ENCODE results near the gene TOB1. TPM values are rescaled to one million over a fixed set of nuclear protein-coding genes. Genes with fewer than 3 reads are reported as not detected.
"Not testable (repeated sequence)": the region's sequence is repeated elsewhere in the genome, so short reads cannot be mapped to it uniquely, and the experiment has no call there.

The TOB1 gene
- total and polyA plus RNA-seq, 12 donors, result 15.6 to 134 (median 97.8) TPM

DNA sequence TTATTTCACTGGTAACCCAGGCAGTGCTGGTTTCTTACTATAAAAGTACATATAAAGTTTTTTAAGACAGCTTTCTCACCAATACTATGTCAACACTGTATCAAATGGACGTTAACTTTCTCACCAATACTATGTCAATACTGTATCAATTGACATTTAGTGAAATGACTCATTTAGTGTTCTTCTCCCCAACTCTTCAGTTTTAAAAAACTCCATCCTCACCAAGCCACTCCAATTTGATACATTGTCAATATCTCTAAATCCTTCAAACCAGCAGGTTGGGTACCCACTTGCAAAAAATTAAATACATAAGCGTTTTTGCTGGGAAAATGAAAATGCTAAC is 4.8 kb downstream of the TOB1 start:
- Histone ChIP-seq H3K4me1 (peaks cover 0 to 48% (median 29%) of the 10 kb centered on the region in 9 donors), H3K36me3 (peaks cover 0 to 34% (median 9%) of the 10 kb centered on the region in 9 donors), H3K9me3 (no peaks in the 10 kb centered on the region), H3K27ac (peak overlapping the region in 3 of 10 donors; percentile 22 to 28 (median 23)), H3K4me3 (peak overlapping the region in 4 of 10 donors; percentile 1 to 91 (median 84)), H3K27me3 (no peaks in the 10 kb centered on the region)
- TF ChIP-seq, protein P1, sequence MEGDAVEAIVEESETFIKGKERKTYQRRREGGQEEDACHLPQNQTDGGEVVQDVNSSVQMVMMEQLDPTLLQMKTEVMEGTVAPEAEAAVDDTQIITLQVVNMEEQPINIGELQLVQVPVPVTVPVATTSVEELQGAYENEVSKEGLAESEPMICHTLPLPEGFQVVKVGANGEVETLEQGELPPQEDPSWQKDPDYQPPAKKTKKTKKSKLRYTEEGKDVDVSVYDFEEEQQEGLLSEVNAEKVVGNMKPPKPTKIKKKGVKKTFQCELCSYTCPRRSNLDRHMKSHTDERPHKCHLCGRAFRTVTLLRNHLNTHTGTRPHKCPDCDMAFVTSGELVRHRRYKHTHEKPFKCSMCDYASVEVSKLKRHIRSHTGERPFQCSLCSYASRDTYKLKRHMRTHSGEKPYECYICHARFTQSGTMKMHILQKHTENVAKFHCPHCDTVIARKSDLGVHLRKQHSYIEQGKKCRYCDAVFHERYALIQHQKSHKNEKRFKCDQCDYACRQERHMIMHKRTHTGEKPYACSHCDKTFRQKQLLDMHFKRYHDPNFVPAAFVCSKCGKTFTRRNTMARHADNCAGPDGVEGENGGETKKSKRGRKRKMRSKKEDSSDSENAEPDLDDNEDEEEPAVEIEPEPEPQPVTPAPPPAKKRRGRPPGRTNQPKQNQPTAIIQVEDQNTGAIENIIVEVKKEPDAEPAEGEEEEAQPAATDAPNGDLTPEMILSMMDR (IDR thresholded peaks at IDR 0.05), result no peak
- no peak for ATAC-seq
- WGBS, 2 donors, result 55 to 81% methylated on average over 2 of the region's 2 CpGs
- intact Hi-C loops (cut with DNase I), result loop anchor here in 3 of 10 donors (2.0 to 5.0 kb wide), 2 partner anchors 81 to 86 kb away; no protein-coding TSS in a partner anchor
- DNase-seq, result no peak

DNA sequence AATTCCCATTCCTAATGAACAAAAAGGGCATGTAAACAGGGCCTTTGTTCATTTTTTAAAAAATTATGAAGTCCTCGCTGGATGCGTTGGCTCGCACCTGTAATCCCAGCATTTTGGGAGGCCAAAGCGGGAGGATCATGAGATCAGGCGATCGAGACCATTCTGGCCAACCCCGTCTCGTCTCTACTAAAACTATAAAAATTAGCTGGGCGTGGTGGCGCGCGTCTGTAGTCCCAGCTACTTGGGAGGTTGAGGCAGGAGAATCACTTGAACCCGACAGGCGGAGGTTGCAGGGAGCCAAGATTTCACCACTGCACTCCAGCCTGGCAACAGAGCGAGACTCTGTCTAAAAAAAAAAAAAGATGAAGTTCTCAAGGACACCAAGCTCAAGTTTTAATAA is 6.4 kb downstream of the TOB1 start:
- peaks cover 0 to 34% (median 9%) of the 10 kb centered on the region in 9 donors for H3K36me3 ChIP-seq
- peak overlapping the region in 2 of 10 donors; percentile 13 to 28 for H3K27ac ChIP-seq
- not testable (repeated sequence) for H3K9me3 ChIP-seq, H3K4me3 ChIP-seq, H3K27me3 ChIP-seq, DNase-seq, ATAC-seq
- WGBS, 2 donors, result 95 to 97% methylated on average over 15 of the region's 15 CpGs
- intact Hi-C loops (cut with DNase I), result loop anchor here in 4 of 10 donors (2.0 to 10.0 kb wide), 3 partner anchors 83 to 285 kb away; no protein-coding TSS in a partner anchor
- H3K4me1 ChIP-seq, result peaks cover 0 to 56% (median 29%) of the 10 kb centered on the region in 9 donors

DNA sequence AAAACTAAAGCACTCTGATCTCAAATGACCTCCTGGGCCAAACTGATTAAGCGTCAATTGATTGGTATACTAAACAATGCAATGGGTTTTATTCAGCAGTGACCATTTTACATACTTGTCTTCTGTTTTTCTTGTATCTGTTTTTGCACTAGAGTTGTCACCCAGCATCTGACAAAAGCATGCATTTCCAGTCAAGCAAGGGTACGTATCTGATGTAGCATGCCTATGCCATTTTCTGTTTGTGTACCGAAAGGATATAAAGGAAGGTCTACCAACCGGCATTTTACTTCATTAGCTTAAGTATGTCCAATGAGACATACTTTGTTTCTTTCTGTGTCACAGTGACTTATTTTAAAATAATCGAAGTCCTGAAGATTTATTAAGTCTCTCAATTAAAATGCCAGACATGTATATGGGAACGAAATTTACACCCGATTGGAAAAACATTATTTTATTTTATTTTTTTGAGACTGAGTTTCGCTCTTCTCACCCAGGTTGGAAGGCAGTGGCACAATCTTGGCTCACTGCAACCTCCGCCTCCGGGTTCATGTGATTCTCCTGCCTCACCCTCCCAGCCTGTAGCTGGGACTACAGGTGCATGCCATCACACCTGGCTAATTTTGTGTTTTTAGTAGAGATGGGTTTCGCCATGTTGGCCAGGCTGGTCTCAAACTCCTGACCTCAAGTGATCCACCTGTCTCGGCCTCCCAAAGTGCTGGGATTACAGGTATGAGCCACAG is 7.5 kb downstream of the TOB1 start:
- peaks cover 0 to 31% (median 9%) of the 10 kb centered on the region in 9 donors for H3K36me3 ChIP-seq
- no peak overlapping the region for H3K27ac ChIP-seq
- ATAC-seq, result no peak
- H3K27me3 ChIP-seq, result no peaks in the 10 kb centered on the region
- H3K9me3 ChIP-seq, result no peaks in the 10 kb centered on the region
- intact Hi-C loops (cut with DNase I), result loop anchor here in 1 of 10 donors (10.0 kb wide), 1 partner anchor 286 kb away; no protein-coding TSS in a partner anchor
- 96 to 98% methylated on average over 12 of the region's 12 CpGs for WGBS, 2 donors
- H3K4me1 ChIP-seq, result peaks cover 0 to 50% (median 20%) of the 10 kb centered on the region in 9 donors
- DNase-seq, result no peak
- H3K4me3 ChIP-seq, result no peak overlapping the region
- TF ChIP-seq, protein P1 (IDR thresholded peaks at IDR 0.05), result no peak

DNA sequence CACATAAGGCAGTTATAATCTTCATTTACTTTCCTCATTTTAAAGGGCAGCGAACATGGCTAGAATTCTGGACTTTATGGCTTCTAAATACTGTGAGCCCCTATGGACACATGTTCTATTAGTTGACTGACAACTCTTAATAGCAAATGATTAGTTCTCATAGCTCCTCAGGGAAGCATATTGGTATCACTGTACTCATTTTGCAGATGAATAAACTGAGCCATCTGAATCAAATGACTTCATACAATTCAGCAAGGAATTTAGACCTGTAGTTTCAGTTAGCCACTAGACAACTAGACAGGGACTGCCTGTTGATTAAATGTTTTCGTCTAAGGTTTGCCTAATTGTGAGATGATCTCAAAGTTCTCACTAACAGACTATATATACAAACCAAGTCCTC is 9.7 kb downstream of the TOB1 start:
- H3K27me3 ChIP-seq, result no peaks in the 10 kb centered on the region
- H3K36me3 ChIP-seq, result peaks cover 0 to 9% (median under 1%) of the 10 kb centered on the region in 9 donors
- DNase-seq (no peak), ATAC-seq (no peak)
- peak overlapping the region in 2 of 10 donors; percentile 44 to 59 for H3K27ac ChIP-seq
- 96 to 97% methylated on average over 2 of the region's 2 CpGs for WGBS, 2 donors
- intact Hi-C loops (cut with DNase I), result loop anchor here in 1 of 10 donors (10.0 kb wide), 1 partner anchor 288 kb away; no protein-coding TSS in a partner anchor
- TF ChIP-seq, protein P1 (IDR thresholded peaks at IDR 0.05), result no peak
- peaks cover 0 to 48% (median 20%) of the 10 kb centered on the region in 9 donors for H3K4me1 ChIP-seq
- no peaks in the 10 kb centered on the region for H3K9me3 ChIP-seq
- no peak overlapping the region for H3K4me3 ChIP-seq

Measured in heart right ventricle (tissue), 16 donors.